Astrocyte (in vitro differentiated cells and primary cell): ENCODE measurements around the gene TXNL4A. TPM values are rescaled to one million over a fixed set of nuclear protein-coding genes. Genes with fewer than 3 reads are reported as not detected.

Source experiments
- DNase-seq: peaks from one replicate; pipeline ENCODE4 v3.0.0-alpha.2; 2010; ENCODE audit warnings: low read depth
- FAIRE-seq: peaks from 2 replicates; lab custom pipeline; 2011; peaks lifted over from hg19 to GRCh38; lab: Jason Lieb, UNC
- H2AFZ ChIP-seq: 2 replicates; pipeline ENCODE4 v1.6.0; 2012; ENCODE audit warnings: low read depth, low read length, inconsistent platforms
- H3K27ac ChIP-seq: 2 replicates; pipeline ENCODE4 v1.5.1; 2011; ENCODE audit warnings: low read depth, low read length, inconsistent platforms
- H3K27me3 ChIP-seq: 2 replicates; pipeline ENCODE4 v1.6.0; 2011; ENCODE audit warnings: low read length, inconsistent platforms; ENCODE audit not compliant: insufficient read depth
- H3K36me3 ChIP-seq: 2 replicates; pipeline ENCODE4 v1.5.1; 2011; ENCODE audit warnings: low read length, inconsistent platforms; ENCODE audit not compliant: insufficient read depth
- H3K4me1 ChIP-seq: 2 replicates; pipeline ENCODE4 v1.5.1; 2011; ENCODE audit warnings: low read length, inconsistent platforms; ENCODE audit not compliant: insufficient read depth
- H3K4me2 ChIP-seq: 2 replicates; pipeline ENCODE4 v1.6.0; 2012; ENCODE audit warnings: low read length, inconsistent platforms
- H3K4me3 ChIP-seq: 2 replicates; pipeline ENCODE4 v1.5.1; 2011; ENCODE audit warnings: low read depth, mild to moderate bottlenecking, low read length, inconsistent platforms; ENCODE audit not compliant: insufficient read depth
- H3K79me2 ChIP-seq: 2 replicates; pipeline ENCODE4 v1.6.0; 2012; ENCODE audit warnings: mild to moderate bottlenecking, low read length, inconsistent platforms; ENCODE audit not compliant: insufficient read depth
- H3K9ac ChIP-seq: 2 replicates; pipeline ENCODE4 v1.6.0; 2012; ENCODE audit warnings: mild to moderate bottlenecking, low read length, inconsistent platforms
- H3K9me3 ChIP-seq: 2 replicates; pipeline ENCODE4 v1.5.1; 2012; ENCODE audit warnings: low read depth, mild to moderate bottlenecking, low read length, inconsistent platforms; ENCODE audit not compliant: insufficient read depth
- H4K20me1 ChIP-seq: 2 replicates; pipeline ENCODE4 v1.6.0; 2012; ENCODE audit warnings: low read length, inconsistent platforms; ENCODE audit not compliant: insufficient read depth
- H3K27ac Mint-ChIP-seq: one replicate; pipeline ENCODE4 v1.8.0; 2021; ENCODE audit warnings: mild to moderate bottlenecking, mixed read lengths; ENCODE audit not compliant: unreplicated experiment
- H3K27me3 Mint-ChIP-seq: one replicate; pipeline ENCODE4 v1.8.0; 2021; ENCODE audit warnings: low read depth, mixed read lengths; ENCODE audit not compliant: unreplicated experiment
- H3K36me3 Mint-ChIP-seq: one replicate; pipeline ENCODE4 v1.8.0; 2021; ENCODE audit warnings: low read depth, mixed read lengths; ENCODE audit not compliant: unreplicated experiment
- H3K4me1 Mint-ChIP-seq: one replicate; pipeline ENCODE4 v1.8.0; 2021; ENCODE audit warnings: low read depth, mixed read lengths; ENCODE audit not compliant: unreplicated experiment
- H3K4me3 Mint-ChIP-seq: one replicate; pipeline ENCODE4 v1.8.0; 2021; ENCODE audit warnings: mild to moderate bottlenecking, moderate library complexity, mixed read lengths; ENCODE audit not compliant: unreplicated experiment
- H3K9me3 Mint-ChIP-seq: one replicate; pipeline ENCODE4 v1.8.0; 2021; ENCODE audit warnings: mild to moderate bottlenecking, mixed read lengths; ENCODE audit not compliant: unreplicated experiment
- CTCF ChIP-seq: IDR thresholded peaks from 2 replicates; pipeline ENCODE4 v1.5.1; 2011; ENCODE audit warnings: low read depth, mild to moderate bottlenecking, inconsistent platforms, low read length, moderate library complexity; ENCODE audit not compliant: insufficient read depth
- EZH2 ChIP-seq: IDR thresholded peaks from 2 replicates; pipeline ENCODE4 v1.6.1; 2012; ENCODE audit warnings: mild to moderate bottlenecking, low read length, inconsistent platforms; ENCODE audit not compliant: insufficient read depth
- total RNA-seq: library from RNA; stranded (reverse); gene quantifications from 2 replicates; pipeline ENCODE4 v1.2.1, GENCODE V29; 2021

The TXNL4A gene
- total RNA-seq, 1 donor from 2014 or later = 135 TPM

DNA sequence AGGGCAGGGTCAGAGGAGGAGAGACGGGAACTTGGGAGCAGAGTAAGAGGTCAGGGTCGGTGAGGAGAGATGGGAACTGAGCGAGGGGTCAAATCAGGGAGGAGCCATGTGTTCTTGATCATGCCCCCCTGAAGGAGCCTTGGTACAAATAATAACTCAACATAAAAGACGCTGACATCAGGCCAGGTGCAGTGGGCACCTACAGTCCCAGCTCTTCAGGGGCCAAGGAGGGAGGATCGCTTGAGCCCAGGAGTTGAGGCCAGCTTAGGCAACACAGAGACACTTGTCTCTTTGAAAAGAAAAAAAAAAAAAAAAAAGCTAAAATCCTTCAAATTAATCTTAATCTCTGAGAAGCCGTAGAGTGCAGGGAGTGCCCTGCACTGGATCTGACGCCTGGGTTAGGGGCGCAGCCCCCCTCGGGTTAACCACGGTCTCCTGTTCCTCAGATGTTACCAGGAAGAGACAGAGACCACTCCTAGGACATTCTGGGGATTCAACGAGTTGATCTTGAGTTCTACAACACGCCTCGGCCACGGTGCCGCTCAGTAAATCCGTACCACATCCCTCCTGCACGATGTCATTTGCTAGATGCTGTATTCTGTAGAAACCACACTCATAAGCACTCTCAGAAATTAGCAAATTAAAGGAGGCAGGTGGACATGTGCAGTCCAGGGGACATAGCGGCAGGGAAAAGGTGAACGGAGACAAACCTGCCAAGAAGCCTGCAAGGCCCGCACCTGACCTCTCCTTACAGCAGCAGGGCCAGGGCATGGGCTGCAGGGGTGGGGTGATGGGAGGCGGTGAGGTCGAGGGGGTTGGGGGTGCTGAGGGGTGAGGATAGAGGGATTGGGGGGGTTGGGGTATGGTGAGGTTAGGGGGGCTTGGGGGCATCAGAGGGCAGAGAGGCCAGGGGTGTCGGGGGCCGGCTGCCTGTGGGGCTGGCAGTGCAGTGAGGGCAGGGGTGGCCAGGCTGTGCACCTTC, 66.1 kb downstream of the TXNL4A start:
- Mint-ChIP-seq H3K27me3 (no peaks in the 10 kb centered on the region), H3K27ac (no peak overlapping the region), H3K9me3 (no peaks in the 10 kb centered on the region), H3K4me1 (no peaks in the 10 kb centered on the region), H3K4me3 (no peak overlapping the region), H3K36me3 (peaks cover 27% of the 10 kb centered on the region)
- Histone ChIP-seq H3K4me1 (no peaks in the 10 kb centered on the region), H3K79me2 (peaks cover 3% of the 10 kb centered on the region), H3K27me3 (no peaks in the 10 kb centered on the region), H3K4me3 (no peak overlapping the region), H2AFZ (no peak overlapping the region), H3K9me3 (no peaks in the 10 kb centered on the region), H3K4me2 (no peak overlapping the region), H4K20me1 (peaks cover 47% of the 10 kb centered on the region), H3K36me3 (no peaks in the 10 kb centered on the region), H3K27ac (no peak overlapping the region), H3K9ac (no peak overlapping the region)
- TF ChIP-seq EZH2 (no peak), CTCF (no peak)
- FAIRE-seq (no peak), DNase-seq (no peak)

Other genes with a start within 250 kb of the TXNL4A start
- 0.16 TPM in 1 of 2 replicates, not detected in the other for gene KCNG2, start 190.6 kb downstream of the TXNL4A start, total RNA-seq
- 25.3 and 27.6 TPM in 2 replicates for gene SLC66A2, start 36.9 kb downstream of the TXNL4A start, total RNA-seq
- 3.8 and 6.1 TPM in 2 replicates for gene HSBP1L1, start 23.9 kb downstream of the TXNL4A start, total RNA-seq
- gene RBFA, start 45.9 kb upstream of the TXNL4A start, total RNA-seq = 24.1 and 24.4 TPM in 2 replicates
- 17.9 and 20.5 TPM in 2 replicates for gene ADNP2, start 120.7 kb upstream of the TXNL4A start, total RNA-seq